ENCODE measurements around the gene OR51A2. TPM values are rescaled to one million over a fixed set of nuclear protein-coding genes. Genes with fewer than 3 reads are reported as not detected.
"Not testable (repeated sequence)": the region's sequence is repeated elsewhere in the genome, so short reads cannot be mapped to it uniquely, and the experiment has no call there.

The OR51A2 gene, protein sequence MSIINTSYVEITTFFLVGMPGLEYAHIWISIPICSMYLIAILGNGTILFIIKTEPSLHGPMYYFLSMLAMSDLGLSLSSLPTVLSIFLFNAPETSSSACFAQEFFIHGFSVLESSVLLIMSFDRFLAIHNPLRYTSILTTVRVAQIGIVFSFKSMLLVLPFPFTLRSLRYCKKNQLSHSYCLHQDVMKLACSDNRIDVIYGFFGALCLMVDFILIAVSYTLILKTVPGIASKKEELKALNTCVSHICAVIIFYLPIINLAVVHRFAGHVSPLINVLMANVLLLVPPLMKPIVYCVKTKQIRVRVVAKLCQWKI
- total RNA-seq (not detected), total RNA-seq (0 reads per million in 2 donors)

- not testable (repeated sequence) for DNase-seq; ATAC-seq; H3K27me3 Mint-ChIP-seq; H3K9me3 ChIP-seq (ENCODE audit: control insufficient read depth, low read length, poor library complexity, severe bottlenecking); H3K27ac Mint-ChIP-seq; H3K4me3 Mint-ChIP-seq; H3K36me3 Mint-ChIP-seq (ENCODE audit: low read depth); H3K4me1 Mint-ChIP-seq
These were observed at the start of gene OR51A2 for GRCh38 chr11:4955613-4956012. OR51A2 (minus strand) TSS chr11:4955713; CDS start chr11:4955713, 0 bp downstream.

- ATAC-seq (no peak), DNase-seq (no peak)
- H3K4me3 Mint-ChIP-seq, result no peak overlapping the region
- no peak overlapping the region for H3K27ac Mint-ChIP-seq
- H3K27me3 Mint-ChIP-seq, result peaks cover 45% of the 10 kb centered on the region
- H3K4me1 Mint-ChIP-seq, result no peaks in the 10 kb centered on the region
- H3K36me3 Mint-ChIP-seq (ENCODE audit: low read depth), result no peaks in the 10 kb centered on the region
- H3K9me3 ChIP-seq (ENCODE audit: control insufficient read depth, low read length, poor library complexity, severe bottlenecking), result no peaks in the 10 kb centered on the region
These were observed 49.1 kb upstream of the OR51A2 start for GRCh38 chr11:5004424-5005274.

- Mint-ChIP-seq H3K27me3 (peaks cover 13% of the 10 kb centered on the region), H3K36me3 (ENCODE audit: low read depth) (no peaks in the 10 kb centered on the region), H3K27ac (no peak within 1 kb of the TSS), H3K4me1 (peaks cover 5% of the 10 kb centered on the region), H3K4me3 (no peak within 1 kb of the TSS)
- ATAC-seq (no peak), DNase-seq (no peak)
- no peaks in the 10 kb centered on the region for H3K9me3 ChIP-seq (ENCODE audit: control insufficient read depth, low read length, poor library complexity, severe bottlenecking)
These were observed 39.0 kb upstream of the OR51A2 start, which contains the start of gene OR51L1 for GRCh38 chr11:4994551-4994950. OR51L1 (plus strand) TSS chr11:4994851; CDS start chr11:4998983, 4,132 bp downstream.

- ATAC-seq (no peak), DNase-seq (no peak)
- H3K4me1 Mint-ChIP-seq, result peaks cover 2% of the 10 kb centered on the region
- peaks cover 13% of the 10 kb centered on the region for H3K27me3 Mint-ChIP-seq
- no peaks in the 10 kb centered on the region for H3K36me3 Mint-ChIP-seq (ENCODE audit: low read depth)
- no peak overlapping the region for H3K4me3 Mint-ChIP-seq
- no peaks in the 10 kb centered on the region for H3K9me3 ChIP-seq (ENCODE audit: control insufficient read depth, low read length, poor library complexity, severe bottlenecking)
- no peak overlapping the region for H3K27ac Mint-ChIP-seq
These were observed 35.5 kb upstream of the OR51A2 start for GRCh38 chr11:4991060-4991459.

- no peaks in the 10 kb centered on the region for H3K27me3 Mint-ChIP-seq
- no peak overlapping the region for H3K4me3 Mint-ChIP-seq
- ATAC-seq (no peak), DNase-seq (no peak)
- no peak overlapping the region for H3K27ac Mint-ChIP-seq
- H3K9me3 ChIP-seq (ENCODE audit: control insufficient read depth, low read length, poor library complexity, severe bottlenecking), result no peaks in the 10 kb centered on the region
- no peaks in the 10 kb centered on the region for H3K36me3 Mint-ChIP-seq (ENCODE audit: low read depth)
- no peaks in the 10 kb centered on the region for H3K4me1 Mint-ChIP-seq
These were observed 28.3 kb upstream of the OR51A2 start for GRCh38 chr11:4983841-4984240.

DNA sequence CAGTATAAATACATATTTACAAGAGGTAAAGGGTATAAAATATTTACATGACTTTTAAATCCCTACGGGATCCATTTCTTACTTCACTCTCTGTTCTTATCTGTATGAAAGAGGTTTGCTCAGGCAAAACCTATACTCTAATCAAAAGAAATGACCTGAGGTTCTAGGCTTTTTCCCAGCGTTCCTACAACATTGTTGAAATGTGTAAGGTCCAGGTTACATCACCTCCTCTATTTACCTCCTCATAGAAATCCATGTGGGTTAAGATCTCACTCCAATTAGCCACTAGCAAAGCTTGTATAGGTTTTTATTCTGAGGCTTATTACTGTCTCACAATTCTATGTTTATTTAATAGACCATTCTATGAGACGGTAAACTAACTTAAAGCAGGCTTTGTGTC is 27.2 kb upstream of the OR51A2 start:
- H3K4me3 Mint-ChIP-seq, result no peak overlapping the region
- H3K27me3 Mint-ChIP-seq, result no peaks in the 10 kb centered on the region
- DNase-seq, result no peak
- ATAC-seq, result no peak
- no peaks in the 10 kb centered on the region for H3K36me3 Mint-ChIP-seq (ENCODE audit: low read depth)
- H3K9me3 ChIP-seq (ENCODE audit: control insufficient read depth, low read length, poor library complexity, severe bottlenecking), result no peaks in the 10 kb centered on the region
- no peaks in the 10 kb centered on the region for H3K4me1 Mint-ChIP-seq
- H3K27ac Mint-ChIP-seq, result no peak overlapping the region

DNA sequence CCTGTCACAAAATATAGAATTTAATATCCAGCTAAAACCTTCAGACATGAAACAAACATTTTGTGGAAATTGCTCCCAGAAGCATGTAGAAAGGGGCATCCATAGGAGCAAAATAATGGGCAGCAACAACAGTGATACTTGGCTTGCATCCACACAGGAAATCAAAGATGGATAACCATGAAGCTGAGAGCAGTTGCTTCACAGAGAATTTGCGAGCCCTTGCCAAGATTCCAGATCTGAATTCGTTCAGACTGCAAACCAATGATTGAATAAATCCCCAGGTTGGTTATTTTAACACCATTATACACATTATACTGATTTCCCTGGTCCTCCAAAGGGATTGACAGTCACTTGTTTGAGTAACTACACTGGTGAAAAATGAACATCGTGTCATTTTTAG is 23.5 kb upstream of the OR51A2 start:
- Mint-ChIP-seq H3K36me3 (ENCODE audit: low read depth) (no peaks in the 10 kb centered on the region), H3K27ac (no peak overlapping the region), H3K27me3 (no peaks in the 10 kb centered on the region), H3K4me1 (no peaks in the 10 kb centered on the region), H3K4me3 (no peak overlapping the region)
- DNase-seq (no peak), ATAC-seq (no peak)
- no peaks in the 10 kb centered on the region for H3K9me3 ChIP-seq (ENCODE audit: control insufficient read depth, low read length, poor library complexity, severe bottlenecking)

GRCh38 chr11:4975436-4975835 is 19.9 kb upstream of the OR51A2 start:
- Mint-ChIP-seq H3K4me1 (no peaks in the 10 kb centered on the region), H3K36me3 (ENCODE audit: low read depth) (no peaks in the 10 kb centered on the region), H3K27me3 (no peaks in the 10 kb centered on the region), H3K27ac (no peak overlapping the region), H3K4me3 (no peak overlapping the region)
- ATAC-seq, result no peak
- H3K9me3 ChIP-seq (ENCODE audit: control insufficient read depth, low read length, poor library complexity, severe bottlenecking), result no peaks in the 10 kb centered on the region
- no peak for DNase-seq

GRCh38 chr11:4962816-4963215 is 7.3 kb upstream of the OR51A2 start:
- H3K4me1 Mint-ChIP-seq, result no peaks in the 10 kb centered on the region
- DNase-seq (no peak), ATAC-seq (no peak)
- no peak overlapping the region for H3K4me3 Mint-ChIP-seq
- no peaks in the 10 kb centered on the region for H3K9me3 ChIP-seq (ENCODE audit: control insufficient read depth, low read length, poor library complexity, severe bottlenecking)
- no peaks in the 10 kb centered on the region for H3K36me3 Mint-ChIP-seq (ENCODE audit: low read depth)
- no peak overlapping the region for H3K27ac Mint-ChIP-seq
- H3K27me3 Mint-ChIP-seq, result no peaks in the 10 kb centered on the region

DNA sequence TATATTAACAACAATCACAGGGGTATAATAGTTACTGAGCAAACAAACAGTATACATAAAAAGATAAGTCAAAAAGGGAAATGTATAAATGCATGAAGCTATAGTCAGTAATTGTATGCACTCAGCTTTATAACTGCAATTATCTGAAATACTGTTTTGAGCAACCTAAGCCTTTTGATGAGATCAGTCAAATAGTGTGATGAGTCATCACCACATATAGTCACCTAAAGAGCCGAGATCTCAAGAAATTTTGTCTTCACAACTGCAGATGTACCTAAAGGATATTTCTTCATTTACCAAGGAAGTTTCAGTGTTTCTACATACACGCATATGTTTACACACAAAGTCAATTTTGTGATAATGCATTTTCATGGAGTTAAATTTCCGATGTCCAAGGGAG is 5.4 kb upstream of the OR51A2 start:
- ATAC-seq, result no peak
- Mint-ChIP-seq H3K4me3 (no peak overlapping the region), H3K27ac (no peak overlapping the region), H3K4me1 (no peaks in the 10 kb centered on the region), H3K27me3 (no peaks in the 10 kb centered on the region), H3K36me3 (ENCODE audit: low read depth) (no peaks in the 10 kb centered on the region)
- no peaks in the 10 kb centered on the region for H3K9me3 ChIP-seq (ENCODE audit: control insufficient read depth, low read length, poor library complexity, severe bottlenecking)
- DNase-seq, result no peak

DNA sequence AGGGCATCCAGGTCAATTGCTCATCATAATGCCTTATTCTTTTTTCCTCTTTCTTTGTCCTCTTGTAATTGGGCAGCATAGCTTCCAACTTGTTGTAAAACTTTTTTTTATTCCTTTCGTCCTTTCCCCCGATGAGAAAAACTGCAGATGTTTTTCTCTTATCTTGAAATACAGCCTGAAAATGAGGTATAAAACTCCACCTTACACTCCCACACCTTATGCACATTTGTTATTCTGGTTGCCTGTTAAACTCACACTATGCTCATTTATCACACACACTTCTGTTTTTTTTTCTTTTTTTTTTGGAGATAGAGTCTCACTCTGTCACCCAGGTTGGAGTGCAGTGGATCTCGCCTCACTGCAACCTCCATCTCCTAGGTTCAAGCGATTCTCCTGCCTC is 1.9 kb upstream of the OR51A2 start:
- DNase-seq (no peak), ATAC-seq (no peak)
- Mint-ChIP-seq H3K27ac (no peak overlapping the region), H3K36me3 (ENCODE audit: low read depth) (no peaks in the 10 kb centered on the region), H3K27me3 (no peaks in the 10 kb centered on the region), H3K4me1 (no peaks in the 10 kb centered on the region), H3K4me3 (no peak overlapping the region)
- no peaks in the 10 kb centered on the region for H3K9me3 ChIP-seq (ENCODE audit: control insufficient read depth, low read length, poor library complexity, severe bottlenecking)

- no peak for ATAC-seq
- H3K9me3 ChIP-seq (ENCODE audit: control insufficient read depth, low read length, poor library complexity, severe bottlenecking), result no peaks in the 10 kb centered on the region
- Mint-ChIP-seq H3K36me3 (ENCODE audit: low read depth) (no peaks in the 10 kb centered on the region), H3K4me1 (no peaks in the 10 kb centered on the region), H3K4me3 (no peak within 1 kb of the TSS), H3K27ac (no peak within 1 kb of the TSS), H3K27me3 (no peaks in the 10 kb centered on the region)
- no peak for DNase-seq
These were observed 8.0 kb downstream of the OR51A2 start, which contains the start of gene OR51A4 for GRCh38 chr11:4947505-4947904. OR51A4 (minus strand) TSS chr11:4947605; CDS start chr11:4947100, 505 bp downstream.

GRCh38 chr11:4936745-4937144 is 18.8 kb downstream of the OR51A2 start:
- ATAC-seq, result no peak
- no peaks in the 10 kb centered on the region for H3K36me3 Mint-ChIP-seq (ENCODE audit: low read depth)
- H3K27me3 Mint-ChIP-seq, result peaks cover 14% of the 10 kb centered on the region
- no peak overlapping the region for H3K27ac Mint-ChIP-seq
- no peak for DNase-seq
- no peak overlapping the region for H3K4me3 Mint-ChIP-seq
- no peaks in the 10 kb centered on the region for H3K9me3 ChIP-seq (ENCODE audit: control insufficient read depth, low read length, poor library complexity, severe bottlenecking)
- no peaks in the 10 kb centered on the region for H3K4me1 Mint-ChIP-seq

Data from T-helper 17 cell (primary cell).